Measurements from ENCODE around the gene ASPSCR1. TPM values are rescaled to one million over a fixed set of nuclear protein-coding genes. Genes with fewer than 3 reads are reported as not detected.

ASPSCR1 gene
- total RNA-seq, 4 donors from 2014 or later = 21.0 to 61.7 (median 41.3) TPM

DNA sequence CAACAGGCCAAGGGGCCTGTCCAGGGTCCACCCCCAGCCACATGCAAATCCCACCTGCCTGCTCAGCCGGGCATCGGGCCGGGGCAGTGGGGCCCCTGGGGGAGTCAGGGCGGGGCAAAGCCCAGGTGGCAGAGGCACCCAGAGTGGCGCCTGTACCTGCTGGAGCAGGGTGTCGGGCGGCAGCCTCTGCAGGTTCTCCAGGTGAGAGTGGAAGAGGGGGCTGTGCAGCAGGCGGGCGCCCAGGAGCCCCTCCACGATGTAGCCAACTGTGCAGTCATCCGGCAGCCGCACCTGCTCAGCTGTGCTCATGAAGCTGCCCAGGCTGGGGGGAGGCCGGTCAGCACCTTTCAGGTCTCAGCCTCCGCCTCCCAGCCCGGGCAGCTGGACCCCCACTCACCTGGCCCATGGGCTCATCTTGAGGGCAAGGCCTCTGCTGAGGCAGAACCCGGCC is 72.1 kb downstream of the ASPSCR1 start:
- Histone ChIP-seq H3K36me3 (no peaks in the 10 kb centered on the region), H3K27me3 (no peaks in the 10 kb centered on the region), H3K27ac (no peak overlapping the region), H3K9me3 (no peaks in the 10 kb centered on the region), H3K4me3 (no peak overlapping the region), H3K4me1 (peaks cover 12 to 28% (median 27%) of the 10 kb centered on the region in 4 donors)
- in situ Hi-C loops (cut with MboI; ENCODE audit: low pct_ligation_motif_present in 1 of 4, low pct_unique_long_range_greater_than_20kb in 1 of 4, low sequenced_read_pairs in 3 of 4) = loop anchor here in 2 of 4 donors (25.0 kb wide), 1 partner anchor 113 kb away; no protein-coding TSS in a partner anchor
- no peak for TF ChIP-seq POLR2A (IDR thresholded peaks at IDR 0.05)
- TF ChIP-seq EP300 (IDR thresholded peaks at IDR 0.05; ENCODE audit: low read depth) = no peak
- TF ChIP-seq POLR2AphosphoS5 (IDR thresholded peaks at IDR 0.05) = no peak
- TF ChIP-seq, protein P1, sequence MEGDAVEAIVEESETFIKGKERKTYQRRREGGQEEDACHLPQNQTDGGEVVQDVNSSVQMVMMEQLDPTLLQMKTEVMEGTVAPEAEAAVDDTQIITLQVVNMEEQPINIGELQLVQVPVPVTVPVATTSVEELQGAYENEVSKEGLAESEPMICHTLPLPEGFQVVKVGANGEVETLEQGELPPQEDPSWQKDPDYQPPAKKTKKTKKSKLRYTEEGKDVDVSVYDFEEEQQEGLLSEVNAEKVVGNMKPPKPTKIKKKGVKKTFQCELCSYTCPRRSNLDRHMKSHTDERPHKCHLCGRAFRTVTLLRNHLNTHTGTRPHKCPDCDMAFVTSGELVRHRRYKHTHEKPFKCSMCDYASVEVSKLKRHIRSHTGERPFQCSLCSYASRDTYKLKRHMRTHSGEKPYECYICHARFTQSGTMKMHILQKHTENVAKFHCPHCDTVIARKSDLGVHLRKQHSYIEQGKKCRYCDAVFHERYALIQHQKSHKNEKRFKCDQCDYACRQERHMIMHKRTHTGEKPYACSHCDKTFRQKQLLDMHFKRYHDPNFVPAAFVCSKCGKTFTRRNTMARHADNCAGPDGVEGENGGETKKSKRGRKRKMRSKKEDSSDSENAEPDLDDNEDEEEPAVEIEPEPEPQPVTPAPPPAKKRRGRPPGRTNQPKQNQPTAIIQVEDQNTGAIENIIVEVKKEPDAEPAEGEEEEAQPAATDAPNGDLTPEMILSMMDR (IDR thresholded peaks at IDR 0.05) = no peak
- intact Hi-C loops (cut with DNase I; ENCODE audit: low total_unique reads) = no loop called here
- WGBS, 2 donors (ENCODE audit: low coverage in 1 of 2) = 81% methylated on average over 11 of the region's 16 CpGs; no CpG with 5 or more reads in 1 of the 2 donors
- DNase-seq = no peak

DNA sequence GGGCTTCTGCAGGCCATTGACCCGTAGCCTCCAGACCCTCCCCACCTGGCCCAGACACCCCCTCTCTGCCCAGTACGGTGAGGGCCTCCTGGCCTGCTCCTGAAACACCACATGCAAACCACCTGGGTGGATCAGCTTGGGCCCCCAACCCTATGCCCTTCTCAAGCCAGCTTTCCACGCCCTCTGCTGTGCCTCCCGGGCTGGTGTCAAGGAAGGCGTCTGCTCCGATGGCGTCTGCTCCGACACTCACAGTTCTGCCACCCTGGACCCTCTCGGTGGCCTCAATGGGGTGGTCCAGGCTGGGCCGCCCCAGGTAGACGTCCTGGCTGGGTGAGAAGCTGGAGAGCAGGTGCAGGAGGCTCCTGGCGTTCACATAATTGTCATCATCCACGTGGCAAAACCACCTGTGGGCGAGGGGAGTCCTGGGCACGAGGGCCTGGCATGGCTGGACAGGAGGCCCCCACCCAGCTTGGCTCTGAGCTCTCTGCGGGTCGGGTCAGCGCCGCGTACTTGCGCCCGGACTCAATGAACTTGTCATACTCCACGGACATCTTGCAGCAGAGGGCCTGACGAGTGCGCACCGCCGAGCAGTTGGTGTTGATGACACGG is 72.8 kb downstream of the ASPSCR1 start:
- Histone ChIP-seq H3K4me3 (peak overlapping the region in 1 of 4 donors; percentile 87), H3K9me3 (no peaks in the 10 kb centered on the region), H3K4me1 (peaks cover 12 to 28% (median 27%) of the 10 kb centered on the region in 4 donors), H3K27ac (peak overlapping the region in 1 of 4 donors; percentile 84), H3K36me3 (peaks cover 0 to 4% (median 0%) of the 10 kb centered on the region in 4 donors), H3K27me3 (no peaks in the 10 kb centered on the region)
- in situ Hi-C loops (cut with MboI; ENCODE audit: low pct_ligation_motif_present in 1 of 4, low pct_unique_long_range_greater_than_20kb in 1 of 4, low sequenced_read_pairs in 3 of 4) (no loop called here), intact Hi-C loops (cut with DNase I; ENCODE audit: low total_unique reads) (no loop called here)
- WGBS, 2 donors (ENCODE audit: low coverage in 1 of 2) = 91% methylated on average over 28 of the region's 28 CpGs; no CpG with 5 or more reads in 1 of the 2 donors
- TF ChIP-seq POLR2A (IDR thresholded peaks at IDR 0.05) (no peak), EP300 (IDR thresholded peaks at IDR 0.05; ENCODE audit: low read depth) (no peak), POLR2AphosphoS5 (IDR thresholded peaks at IDR 0.05) (no peak)
- TF ChIP-seq, protein P1 (IDR thresholded peaks at IDR 0.05) = no peak
- DNase-seq = no peak

DNA sequence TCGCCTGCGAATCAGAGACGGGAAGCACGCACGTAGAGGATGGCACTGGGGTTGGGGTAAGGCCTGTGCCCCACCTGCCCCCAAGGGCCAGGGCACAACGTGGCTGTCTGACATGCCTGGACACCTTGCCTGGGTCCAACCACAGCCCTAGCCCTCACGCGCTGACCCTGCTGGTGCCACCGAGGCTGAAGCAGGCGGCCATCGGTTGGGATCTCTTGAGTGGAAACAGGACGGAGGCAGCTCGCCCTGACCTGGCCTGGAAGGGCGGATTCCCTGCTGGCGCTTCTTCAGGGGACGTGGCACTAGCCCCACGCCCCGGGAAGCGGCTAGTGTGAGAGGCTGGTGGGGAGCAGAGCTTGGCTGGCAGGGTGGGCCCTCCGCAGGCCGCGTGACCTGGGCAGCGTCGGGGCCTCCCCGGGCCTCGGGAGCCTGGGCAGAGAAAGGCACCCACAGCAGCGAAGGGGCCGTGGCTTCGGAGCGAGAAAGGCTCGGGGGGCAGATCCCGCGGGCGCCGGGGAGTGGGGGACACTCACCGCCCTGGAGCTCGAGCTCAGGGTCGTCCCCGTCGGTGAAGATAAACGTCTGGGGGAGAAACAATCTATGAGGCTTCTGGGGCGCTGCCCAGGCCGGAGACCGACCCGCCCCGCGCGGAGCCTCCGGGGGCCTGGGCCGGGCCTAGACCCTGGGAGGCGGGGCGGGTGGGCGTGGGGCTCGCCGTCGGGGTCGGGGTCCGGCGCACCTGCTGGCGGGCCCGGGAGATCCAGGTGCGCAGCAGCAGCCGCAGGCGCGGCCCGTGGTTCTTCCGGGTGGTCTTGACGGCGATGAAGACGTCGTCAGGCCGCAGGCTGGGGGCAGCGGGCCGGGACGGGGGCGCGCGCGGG is 73.6 kb downstream of the ASPSCR1 start:
- TF ChIP-seq POLR2A (IDR thresholded peaks at IDR 0.05) = no peak
- TF ChIP-seq, protein P1 (IDR thresholded peaks at IDR 0.05) = no peak
- TF ChIP-seq EP300 (IDR thresholded peaks at IDR 0.05; ENCODE audit: low read depth) = no peak
- TF ChIP-seq POLR2AphosphoS5 (IDR thresholded peaks at IDR 0.05) = no peak
- Histone ChIP-seq H3K27ac (peak overlapping the region; percentile 62 to 84 (median 74)), H3K27me3 (no peaks in the 10 kb centered on the region), H3K4me3 (peak overlapping the region; percentile 77 to 88 (median 84)), H3K9me3 (no peaks in the 10 kb centered on the region), H3K36me3 (peaks cover 0 to 4% (median 0%) of the 10 kb centered on the region in 4 donors), H3K4me1 (peaks cover 12 to 28% (median 27%) of the 10 kb centered on the region in 4 donors)
- 76% methylated on average over 12 of the region's 79 CpGs; no CpG with 5 or more reads in 1 of the 2 donors for WGBS, 2 donors (ENCODE audit: low coverage in 1 of 2)
- no peak for DNase-seq
- in situ Hi-C loops (cut with MboI; ENCODE audit: low pct_ligation_motif_present in 1 of 4, low pct_unique_long_range_greater_than_20kb in 1 of 4, low sequenced_read_pairs in 3 of 4) = no loop called here
- intact Hi-C loops (cut with DNase I; ENCODE audit: low total_unique reads) = no loop called here

Data from transverse colon (tissue), 4 donors.